A549 (cell line): ENCODE results near the gene SORL1-AS1.

Experiments used
- ATAC-seq, 2 experiments: fragments of 200-7000 bp in 1 of 2; fragments of >200 bp in 1 of 2; cut with Nextera tagmentation in 1 of 2; cut with Tn5 transposase in 1 of 2; 3 replicates each; pipeline versions ENCODE4 v1.8.0 to v1.9.1; 2018 to 2020; ENCODE audit warnings: mild to moderate bottlenecking in 1 of 2, moderate library complexity in 1 of 2
- CTCF ChIA-PET: fragments of 300-600 bp; sonication (Branson Sonifier 250); formaldehyde crosslinking; extraction: SDS; loops from one replicate; lab custom pipeline; 2021; ENCODE audit warnings: antibody characterized with exemption, inconsistent platforms; lab: Yijun Ruan, JAX
- POLR2A ChIA-PET: fragments of 350-600 bp; formaldehyde crosslinking; extraction: SDS; loops from one replicate; lab custom pipeline; 2021; ENCODE audit warnings: antibody characterized with exemption, inconsistent platforms; lab: Yijun Ruan, JAX
- DNase-seq, 2 experiments: peaks; one replicate each; pipeline versions ENCODE4 v3.0.0 to v3.0.0-alpha.2; 2011 to 2016; ENCODE audit warnings: low read depth in 1 of 2, low spot score in 1 of 2
- FAIRE-seq: peaks from 2 replicates; lab custom pipeline; 2011; peaks lifted over from hg19 to GRCh38; lab: Jason Lieb, UNC
- H3K27ac ChIP-seq, 2 experiments: fragments of >200 bp; sonication (Bioruptor Twin); formaldehyde crosslinking; 3 replicates each; pipeline ENCODE4 v1.5.1; 2016 to 2017
- H3K4me1 ChIP-seq: fragments of >200 bp; sonication (Bioruptor Twin); formaldehyde crosslinking; 3 replicates; pipeline ENCODE4 v1.6.1; 2016
- H3K4me2 ChIP-seq: fragments of >200 bp; sonication (Bioruptor Twin); formaldehyde crosslinking; 3 replicates; pipeline ENCODE4 v1.6.1; 2016
- H3K4me3 ChIP-seq: fragments of >200 bp; sonication (Bioruptor Twin); formaldehyde crosslinking; 3 replicates; pipeline ENCODE4 v1.5.1; 2016
- H3K9me3 ChIP-seq: fragments of >200 bp; sonication (Bioruptor Twin); formaldehyde crosslinking; 3 replicates; pipeline ENCODE4 v1.6.1; 2016
- CEBPB ChIP-seq, 2 experiments: fragments of >200 bp in 1 of 2; sonication (Bioruptor Twin) in 1 of 2; formaldehyde crosslinking in 1 of 2; IDR thresholded peaks; 2 replicates each; pipeline ENCODE4 v1.6.1; 2012 to 2016
- E2F6 ChIP-seq: IDR thresholded peaks from 2 replicates; pipeline ENCODE4 v1.6.1; 2012; ENCODE audit warnings: low read depth, borderline replicate concordance
- ESRRA ChIP-seq: fragments of 150-350 bp; IDR thresholded peaks from 2 replicates; pipeline ENCODE4 v1.6.1; 2014; ENCODE audit warnings: mild to moderate bottlenecking, low read length, borderline replicate concordance
- FOXS1 ChIP-seq: fragments of 250-450 bp; sonication (Bioruptor Pico); IDR thresholded peaks from 2 replicates; pipeline ENCODE4 v1.5.0; 2020; ENCODE audit warnings: mild to moderate bottlenecking, moderate library complexity
- GATA3 ChIP-seq: IDR thresholded peaks from 2 replicates; pipeline ENCODE4 v1.6.1; 2012; ENCODE audit warnings: borderline replicate concordance
- HMGXB4 ChIP-seq: fragments of 250-450 bp; sonication (Bioruptor Pico); IDR thresholded peaks from 2 replicates; pipeline ENCODE4 v1.5.0; 2021; ENCODE audit warnings: mild to moderate bottlenecking, moderate library complexity, borderline replicate concordance
- HOXA7 ChIP-seq: fragments of 250-450 bp; sonication (Bioruptor Pico); IDR thresholded peaks from 2 replicates; pipeline ENCODE4 v1.5.0; 2020; ENCODE audit warnings: mild to moderate bottlenecking, moderate library complexity
- JUN ChIP-seq, 2 experiments: fragments of >200 bp; sonication (Bioruptor Twin); formaldehyde crosslinking; IDR thresholded peaks; 2 replicates in 1 of 2; 3 replicates in 1 of 2; pipeline ENCODE4 v1.6.1; 2016 to 2017
- MAFK ChIP-seq: fragments of 450-650 bp; IDR thresholded peaks from 2 replicates; pipeline ENCODE4 v1.6.1; 2014; ENCODE audit not compliant: partially characterized antibody
- MAX ChIP-seq: IDR thresholded peaks from 2 replicates; pipeline ENCODE4 v1.6.1; 2012
- NFE2L2 ChIP-seq: fragments of 150-350 bp; conservative IDR thresholded peaks from 2 replicates; pipeline ENCODE4 v1.6.1; 2014; ENCODE audit warnings: low read length
- PHF8 ChIP-seq: fragments of 200-600 bp; sonication (generic); IDR thresholded peaks from 2 replicates; pipeline ENCODE4 v1.6.1; 2016; ENCODE audit warnings: low read depth, mild to moderate bottlenecking, antibody characterized with exemption, moderate library complexity, borderline replicate concordance
- POLR2A ChIP-seq: IDR thresholded peaks from 2 replicates; pipeline ENCODE4 v1.6.1; 2012; ENCODE audit warnings: mild to moderate bottlenecking, low read length
- RAD21 ChIP-seq, 2 experiments: fragments of >200 bp in 1 of 2; sonication (Bioruptor Twin) in 1 of 2; formaldehyde crosslinking in 1 of 2; IDR thresholded peaks in 1 of 2; conservative IDR thresholded peaks in 1 of 2; 2 replicates in 1 of 2; 3 replicates in 1 of 2; pipeline ENCODE4 v1.6.1; 2012 to 2018; ENCODE audit warnings: inconsistent platforms in 1 of 2
- RCOR1 ChIP-seq: fragments of 150-350 bp; IDR thresholded peaks from 2 replicates; pipeline ENCODE4 v1.6.1; 2014; ENCODE audit warnings: antibody characterized with exemption, low read length, low read depth
- REST ChIP-seq: fragments of 200-600 bp; sonication (generic); IDR thresholded peaks from 2 replicates; pipeline ENCODE4 v1.6.1; 2016; ENCODE audit warnings: antibody characterized with exemption, mild to moderate bottlenecking, moderate library complexity
- SMC3 ChIP-seq: fragments of >200 bp; sonication (Bioruptor Twin); formaldehyde crosslinking; IDR thresholded peaks from 3 replicates; pipeline ENCODE4 v1.6.1; 2018; ENCODE audit warnings: inconsistent platforms
- SREBF2 ChIP-seq: fragments of 450-650 bp; IDR thresholded peaks from 2 replicates; pipeline ENCODE4 v1.6.1; 2014; ENCODE audit warnings: mild to moderate bottlenecking, moderate library complexity
- ZNF302 ChIP-seq: fragments of 250-450 bp; sonication (Bioruptor Pico); IDR thresholded peaks from 2 replicates; pipeline ENCODE4 v1.9.0; 2021; ENCODE audit warnings: inconsistent platforms, mild to moderate bottlenecking, moderate library complexity
- ZSCAN20 ChIP-seq: fragments of 250-450 bp; sonication (Bioruptor Pico); IDR thresholded peaks from 2 replicates; pipeline ENCODE4 v1.8.0; 2022; ENCODE audit warnings: mild to moderate bottlenecking, moderate library complexity
- WGBS: methylation state at CpG from one replicate; pipeline ENCODE4 v1.1.6; 2017; ENCODE audit errors: missing lambda C conversion rate; 5-methylcytosine and 5-hydroxymethylcytosine counted together
- TF ChIP-seq, protein P1 (sequence below): fragments of 450-650 bp; IDR thresholded peaks from 2 replicates; pipeline ENCODE4 v1.6.1; 2014; ENCODE audit warnings: antibody characterized with exemption
- TF ChIP-seq, protein P2 (sequence below): fragments of >200 bp; sonication (Bioruptor Twin); formaldehyde crosslinking; IDR thresholded peaks from 3 replicates; pipeline ENCODE4 v1.5.1; 2016
- TF ChIP-seq, protein P3 (sequence below): fragments of >200 bp; sonication (Bioruptor Twin); formaldehyde crosslinking; IDR thresholded peaks from 2 replicates; pipeline ENCODE4 v1.6.1; 2016
- TF ChIP-seq, protein P4 (sequence below): IDR thresholded peaks from 2 replicates; pipeline ENCODE4 v1.6.1; 2012

Gene SORL1-AS1

DNA sequence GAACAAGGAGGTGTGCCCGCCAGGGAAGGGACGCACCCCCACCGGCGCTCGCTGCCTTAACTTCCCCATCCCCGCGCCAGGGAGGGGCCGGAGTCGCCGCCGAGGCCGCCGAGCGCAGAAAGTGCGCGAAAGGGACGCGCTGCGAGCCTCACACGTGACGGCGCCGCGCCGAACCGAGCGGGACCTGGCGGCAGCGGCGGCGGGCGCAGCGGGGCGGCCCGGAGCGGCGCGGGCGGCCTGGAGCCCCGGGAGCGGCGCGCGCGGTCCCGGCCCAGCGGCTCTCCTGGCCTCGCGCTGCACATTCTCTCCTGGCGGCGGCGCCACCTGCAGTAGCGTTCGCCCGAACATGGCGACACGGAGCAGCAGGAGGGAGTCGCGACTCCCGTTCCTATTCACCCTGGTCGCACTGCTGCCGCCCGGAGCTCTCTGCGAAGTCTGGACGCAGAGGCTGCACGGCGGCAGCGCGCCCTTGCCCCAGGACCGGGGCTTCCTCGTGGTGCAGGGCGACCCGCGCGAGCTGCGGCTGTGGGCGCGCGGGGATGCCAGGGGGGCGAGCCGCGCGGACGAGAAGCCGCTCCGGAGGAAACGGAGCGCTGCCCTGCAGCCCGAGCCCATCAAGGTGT lies 670 bp downstream of the SORL1-AS1 start, which contains the start of gene SORL1:
TSS of gene SORL1 (plus strand) at position 329 of the 623 bp plus-strand sequence. CDS start at position 347, 18 bp downstream.
- Histone ChIP-seq H3K27ac (peak within 1 kb of the TSS; percentile 73 to 87), H3K4me1 (no peaks in the 10 kb centered on the region), H3K4me3 (peak within 1 kb of the TSS; percentile 75), H3K9me3 (no peaks in the 10 kb centered on the region), H3K4me2 (peak within 1 kb of the TSS; percentile 82)
- FAIRE-seq: no peak
- peak; percentile 55 to 64 for DNase-seq
- peak; percentile 97 to 99 for ATAC-seq
- TF ChIP-seq MAFK: no peak
- TF ChIP-seq SREBF2: no peak
- TF ChIP-seq, protein P1, sequence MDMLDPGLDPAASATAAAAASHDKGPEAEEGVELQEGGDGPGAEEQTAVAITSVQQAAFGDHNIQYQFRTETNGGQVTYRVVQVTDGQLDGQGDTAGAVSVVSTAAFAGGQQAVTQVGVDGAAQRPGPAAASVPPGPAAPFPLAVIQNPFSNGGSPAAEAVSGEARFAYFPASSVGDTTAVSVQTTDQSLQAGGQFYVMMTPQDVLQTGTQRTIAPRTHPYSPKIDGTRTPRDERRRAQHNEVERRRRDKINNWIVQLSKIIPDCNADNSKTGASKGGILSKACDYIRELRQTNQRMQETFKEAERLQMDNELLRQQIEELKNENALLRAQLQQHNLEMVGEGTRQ: no peak
- TF ChIP-seq HOXA7: no peak
- TF ChIP-seq, protein P2, sequence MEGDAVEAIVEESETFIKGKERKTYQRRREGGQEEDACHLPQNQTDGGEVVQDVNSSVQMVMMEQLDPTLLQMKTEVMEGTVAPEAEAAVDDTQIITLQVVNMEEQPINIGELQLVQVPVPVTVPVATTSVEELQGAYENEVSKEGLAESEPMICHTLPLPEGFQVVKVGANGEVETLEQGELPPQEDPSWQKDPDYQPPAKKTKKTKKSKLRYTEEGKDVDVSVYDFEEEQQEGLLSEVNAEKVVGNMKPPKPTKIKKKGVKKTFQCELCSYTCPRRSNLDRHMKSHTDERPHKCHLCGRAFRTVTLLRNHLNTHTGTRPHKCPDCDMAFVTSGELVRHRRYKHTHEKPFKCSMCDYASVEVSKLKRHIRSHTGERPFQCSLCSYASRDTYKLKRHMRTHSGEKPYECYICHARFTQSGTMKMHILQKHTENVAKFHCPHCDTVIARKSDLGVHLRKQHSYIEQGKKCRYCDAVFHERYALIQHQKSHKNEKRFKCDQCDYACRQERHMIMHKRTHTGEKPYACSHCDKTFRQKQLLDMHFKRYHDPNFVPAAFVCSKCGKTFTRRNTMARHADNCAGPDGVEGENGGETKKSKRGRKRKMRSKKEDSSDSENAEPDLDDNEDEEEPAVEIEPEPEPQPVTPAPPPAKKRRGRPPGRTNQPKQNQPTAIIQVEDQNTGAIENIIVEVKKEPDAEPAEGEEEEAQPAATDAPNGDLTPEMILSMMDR: peak; percentile 65
- peak; percentile 68 for TF ChIP-seq SMC3
- TF ChIP-seq RAD21 (conservative IDR thresholded peaks at IDR 0.05 in 1 of 2, IDR thresholded peaks at IDR 0.05 in 1 of 2): peak; percentile 33 to 57
- no peak for TF ChIP-seq REST
- no peak for TF ChIP-seq PHF8
- peak; percentile 44; the same call in 1 of the 2 replicates for TF ChIP-seq MAX
- TF ChIP-seq CEBPB (IDR thresholded peaks at IDR 0.05): no peak
- no peak for TF ChIP-seq ZSCAN20
- TF ChIP-seq JUN (IDR thresholded peaks at IDR 0.05): peak in 1 of 2 experiments; percentile 37; a peak in 1 of 5 replicates
- TF ChIP-seq NFE2L2: no peak
- TF ChIP-seq E2F6: 0 out of 2 replicates have a peak, but pooled peaks have one; percentile 36
- TF ChIP-seq, protein P3, sequence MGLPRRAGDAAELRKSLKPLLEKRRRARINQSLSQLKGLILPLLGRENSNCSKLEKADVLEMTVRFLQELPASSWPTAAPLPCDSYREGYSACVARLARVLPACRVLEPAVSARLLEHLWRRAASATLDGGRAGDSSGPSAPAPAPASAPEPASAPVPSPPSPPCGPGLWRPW: no peak
- TF ChIP-seq, protein P4, sequence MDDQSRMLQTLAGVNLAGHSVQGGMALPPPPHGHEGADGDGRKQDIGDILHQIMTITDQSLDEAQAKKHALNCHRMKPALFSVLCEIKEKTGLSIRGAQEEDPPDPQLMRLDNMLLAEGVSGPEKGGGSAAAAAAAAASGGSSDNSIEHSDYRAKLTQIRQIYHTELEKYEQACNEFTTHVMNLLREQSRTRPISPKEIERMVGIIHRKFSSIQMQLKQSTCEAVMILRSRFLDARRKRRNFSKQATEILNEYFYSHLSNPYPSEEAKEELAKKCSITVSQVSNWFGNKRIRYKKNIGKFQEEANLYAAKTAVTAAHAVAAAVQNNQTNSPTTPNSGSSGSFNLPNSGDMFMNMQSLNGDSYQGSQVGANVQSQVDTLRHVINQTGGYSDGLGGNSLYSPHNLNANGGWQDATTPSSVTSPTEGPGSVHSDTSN: no peak
- no peak for TF ChIP-seq GATA3
- no peak for TF ChIP-seq ESRRA
- peak; percentile 32; the same call in 1 of the 2 replicates for TF ChIP-seq POLR2A
- no peak for TF ChIP-seq HMGXB4 (CRISPR knock-in tag)
- TF ChIP-seq ZNF302 (CRISPR knock-in tag): no peak
- no peak for TF ChIP-seq FOXS1 (CRISPR knock-in tag)
- TF ChIP-seq RCOR1: no peak
- ChIA-PET POLR2A (no interaction called here), CTCF (interaction anchor here (0.6 to 3.3 kb wide), 9 partner anchors 10 to 139 kb away, joined by 3 to 17 read pairs (median 5); no protein-coding TSS in a partner anchor)
- WGBS: 0% methylated on average over 3 of the region's 89 CpGs
